GM12878 (cell line): ENCODE measurements around the gene TRIOBP. TPM values are rescaled to one million over a fixed set of nuclear protein-coding genes. Genes with fewer than 3 reads are reported as not detected.

Experiments used
- ATAC-seq: fragments of 200-7000 bp; cut with Tn5 transposase; 3 replicates; pipeline ENCODE4 v1.9.1; 2020; ENCODE audit warnings: mild to moderate bottlenecking, moderate library complexity
- BruUV-seq: library from RNA; stranded (reverse); fragments of 400-500 nt; replicated peaks from 2 replicates; lab custom pipeline; 2021; lab: Mats Ljungman, UMichigan
- CTCF ChIA-PET: fragments of 300-600 bp; sonication (Branson Sonifier 250); formaldehyde crosslinking; extraction: SDS; loops from one replicate; lab custom pipeline; 2021; ENCODE audit warnings: inconsistent platforms; lab: Yijun Ruan, JAX
- POLR2A ChIA-PET: fragments of 350-600 bp; formaldehyde crosslinking; extraction: SDS; loops from one replicate; lab custom pipeline; 2021; ENCODE audit warnings: inconsistent platforms; lab: Charles Lee
- RAD21 ChIA-PET: fragments of 300-600 bp; sonication (Branson Sonifier 250); formaldehyde crosslinking; loops from one replicate; lab custom pipeline; 2023; ENCODE audit warnings: antibody characterized with exemption; ENCODE audit not compliant: unreplicated experiment; lab: Charles Lee
- SMC1A ChIA-PET: fragments of 300-600 bp; sonication (Branson Sonifier 250); formaldehyde crosslinking; loops from one replicate; lab custom pipeline; 2023; ENCODE audit not compliant: unreplicated experiment, uncharacterized antibody; lab: Charles Lee
- DNase-seq: peaks from one replicate; pipeline ENCODE4 v3.0.0-alpha.2; 2011; ENCODE audit warnings: low read depth, low spot score
- FAIRE-seq: peaks from 3 replicates; lab custom pipeline; 2011; peaks lifted over from hg19 to GRCh38; lab: Jason Lieb, UNC
- H2AFZ ChIP-seq: 2 replicates; pipeline ENCODE4 v1.6.0; 2011; ENCODE audit warnings: low read depth, low read length, control low read depth; ENCODE audit not compliant: control insufficient read depth
- H3K27ac ChIP-seq: 2 replicates; pipeline ENCODE4 v1.5.1; 2011; ENCODE audit warnings: control low read depth; ENCODE audit not compliant: control insufficient read depth, insufficient read depth
- H3K27me3 ChIP-seq, 2 experiments: replicated peaks in 1 of 2; 2 replicates each; pipeline versions ENCODE4 v1.6.0 to v1.6.1; 2011; ENCODE audit warnings: low read length in 1 of 2; ENCODE audit not compliant: control insufficient read depth in 2 of 2, insufficient read depth in 2 of 2
- H3K36me3 ChIP-seq, 2 experiments: 2 replicates each; pipeline ENCODE4 v1.5.1; 2011; ENCODE audit warnings: low read length in 1 of 2; ENCODE audit not compliant: control insufficient read depth in 2 of 2, insufficient read depth in 2 of 2
- H3K4me1 ChIP-seq: 2 replicates; pipeline ENCODE4 v1.6.1; 2011; ENCODE audit warnings: mild to moderate bottlenecking, low read length, moderate library complexity, mixed read lengths; ENCODE audit not compliant: control insufficient read depth, insufficient read depth
- H3K4me2 ChIP-seq: 2 replicates; pipeline ENCODE4 v1.6.0; 2011; ENCODE audit warnings: control low read depth; ENCODE audit not compliant: control insufficient read depth, insufficient read depth
- H3K4me3 ChIP-seq: fragments of 200-600 bp; sonication (generic); 2 replicates; pipeline ENCODE4 v1.5.1; 2016
- H3K79me2 ChIP-seq: 2 replicates; pipeline ENCODE4 v1.6.0; 2011; ENCODE audit warnings: low read length; ENCODE audit not compliant: control insufficient read depth, insufficient read depth
- H3K9ac ChIP-seq: 2 replicates; pipeline ENCODE4 v1.8.0; 2011; ENCODE audit warnings: low read length, control low read depth, mixed read lengths; ENCODE audit not compliant: control insufficient read depth, insufficient read depth
- H3K9me3 ChIP-seq: replicated peaks from 3 replicates; pipeline ENCODE4 v1.5.1; 2011; ENCODE audit warnings: mild to moderate bottlenecking, low read length; ENCODE audit not compliant: control insufficient read depth, insufficient read depth
- H4K20me1 ChIP-seq: 2 replicates; pipeline ENCODE4 v1.6.0; 2011; ENCODE audit not compliant: control insufficient read depth, insufficient read depth
- ATF2 ChIP-seq: IDR thresholded peaks from 2 replicates; pipeline ENCODE4 v1.6.1; 2012; ENCODE audit warnings: low read length, inconsistent platforms
- IKZF2 ChIP-seq, 2 experiments: fragments of 450-650 bp; IDR thresholded peaks; 2 replicates each; pipeline ENCODE4 v1.6.1; 2017; ENCODE audit warnings: mild to moderate bottlenecking in 2 of 2, moderate library complexity in 2 of 2
- JUNB ChIP-seq: IDR thresholded peaks from 2 replicates; pipeline ENCODE4 v1.6.1; 2016; ENCODE audit warnings: antibody characterized with exemption, mild to moderate bottlenecking
- MTA3 ChIP-seq: IDR thresholded peaks from 2 replicates; pipeline ENCODE4 v1.6.1; 2012; ENCODE audit warnings: low read length, inconsistent platforms, borderline replicate concordance
- NFIC ChIP-seq: IDR thresholded peaks from 2 replicates; pipeline ENCODE4 v1.6.1; 2012; ENCODE audit warnings: low read depth, mild to moderate bottlenecking, inconsistent platforms, low read length, moderate library complexity
- NFYA ChIP-seq: IDR thresholded peaks from 2 replicates; pipeline ENCODE4 v1.6.1; 2011; ENCODE audit warnings: low read depth, mild to moderate bottlenecking, low read length, improper control_type of control experiment, borderline replicate concordance
- NFYB ChIP-seq: IDR thresholded peaks from 2 replicates; pipeline ENCODE4 v1.6.1; 2011; ENCODE audit warnings: low read depth, mild to moderate bottlenecking, low read length, improper control_type of control experiment, moderate library complexity; ENCODE audit not compliant: insufficient read depth
- POLR2A ChIP-seq: IDR thresholded peaks from 2 replicates; pipeline ENCODE4 v1.6.1; 2011; ENCODE audit warnings: low read depth, mild to moderate bottlenecking, low read length
- POLR2AphosphoS5 ChIP-seq: IDR thresholded peaks from 2 replicates; pipeline ENCODE4 v1.6.1; 2011; ENCODE audit warnings: mild to moderate bottlenecking, low read length, inconsistent platforms
- RBBP5 ChIP-seq: fragments of 200-600 bp; sonication (generic); conservative IDR thresholded peaks from 2 replicates; pipeline ENCODE4 v1.6.1; 2016
- STAT3 ChIP-seq: IDR thresholded peaks from 2 replicates; pipeline ENCODE4 v1.6.1; 2011; ENCODE audit warnings: low read depth, low read length, improper control_type of control experiment
- TBL1XR1 ChIP-seq: IDR thresholded peaks from 2 replicates; pipeline ENCODE4 v1.6.1; 2012; ENCODE audit warnings: low read depth, low read length, improper control_type of control experiment
- ZNF24 ChIP-seq: fragments of 450-650 bp; IDR thresholded peaks from 2 replicates; pipeline ENCODE4 v1.6.1; 2017; ENCODE audit warnings: antibody characterized with exemption, mild to moderate bottlenecking
- WGBS: methylation state at CpG from one replicate; pipeline ENCODE4 v1.1.6; 2016; ENCODE audit warnings: low lambda C conversion rate; ENCODE audit not compliant: insufficient replicate concordance, insufficient coverage; ENCODE audit errors: missing lambda C conversion rate; 5-methylcytosine and 5-hydroxymethylcytosine counted together
- in situ Hi-C: fragments of 300-500 bp; cut with MboI; formaldehyde crosslinking; loops from 9 replicates; pipeline ENCODE4 v1.14.3; 2018; ENCODE audit warnings: mixed read lengths
- intact Hi-C: fragments of 100-400 bp; cut with micrococcal nuclease; formaldehyde crosslinking; loops from one replicate; pipeline ENCODE4 v1.14.2; 2022; ENCODE audit not compliant: unreplicated experiment
- polyA plus RNA-seq, 11 experiments: library from polyadenylated mRNA; depleted of rRNA in 4 of 11; unstranded in 6 of 11; stranded (reverse) in 5 of 11; fragments of >200 nt; fragmentation: Nextera tagmentation in 4 of 11; fragmentation: Illumina TruSeq in 1 of 11; extraction: Ambion mirVana in 4 of 11; extraction: Trizol in 1 of 11; gene quantifications; 1 replicate in 1 of 11; 2 replicates in 10 of 11; pipeline versions ENCODE4 v1.2.1 to v1.2.3, GENCODE V29; 2011 to 2016; ENCODE audit warnings: inconsistent platforms in 2 of 11, missing spikeins in 2 of 11, low read depth in 1 of 11
- total RNA-seq, 4 experiments: library from RNA; depleted of rRNA in 3 of 4; stranded (reverse); fragments of >200 nt in 3 of 4; fragmentation: Illumina TruSeq in 1 of 4; extraction: Trizol in 1 of 4; gene quantifications; 2 replicates each; pipeline versions ENCODE4 v1.2.1 to v1.2.3, GENCODE V29; 2013 to 2021

TRIOBP gene
- total and polyA plus RNA-seq, 10 of the 15 experiments (the other 5 are each of a cell fraction or from before 2014, with no cell fraction given): 0.21 to 23.6 (median 11.9) TPM

- no TSS peak for BruUV-seq
- H3K27me3 ChIP-seq: no peaks in the 10 kb centered on the region
- peaks cover 51% of the 10 kb centered on the region for H3K79me2 ChIP-seq
- H3K4me2 ChIP-seq: peak overlapping the region; percentile 96
- no peak for DNase-seq
- no peak overlapping the region for H3K27ac ChIP-seq
- no peak overlapping the region for H2AFZ ChIP-seq
- peaks cover 12% of the 10 kb centered on the region for H3K4me1 ChIP-seq
- 0% methylated on average over 2 of the region's 2 CpGs for WGBS
- TF ChIP-seq IKZF2 (IDR thresholded peaks at IDR 0.05) (no peak), STAT3 (no peak), TBL1XR1 (no peak), MTA3 (no peak), NFIC (no peak), JUNB (no peak), POLR2AphosphoS5 (no peak), NFYA (no peak), POLR2A (no peak), NFYB (no peak), ZNF24 (no peak), ATF2 (no peak), RBBP5 (no peak)
- ChIA-PET SMC1A (interaction anchor here (1.0 to 7.9 kb wide), 10 partner anchors 11 to 203 kb away, joined by 3 to 157 read pairs (median 21); partner anchors contain the start of genes GCAT, GGA1, LGALS1 and NOL12), POLR2A (interaction anchor here (1.0 to 9.6 kb wide), 7 partner anchors 9 to 54 kb away, joined by 3 to 209 read pairs (median 6); partner anchors contain the start of genes LGALS1 and NOL12), RAD21 (interaction anchor here (1.2 to 9.1 kb wide), 13 partner anchors 11 to 293 kb away, joined by 3 to 173 read pairs (median 9); partner anchors contain the start of genes ANKRD54, C22orf23, GCAT and GGA1), CTCF (interaction anchor here (0.8 to 11.7 kb wide), 16 partner anchors 15 to 293 kb away, joined by 3 to 414 read pairs (median 6); partner anchors contain the start of genes C22orf23, GGA1, LGALS1 and NOL12)
- ATAC-seq: no peak
- H4K20me1 ChIP-seq: no peaks in the 10 kb centered on the region
- H3K9me3 ChIP-seq: no peaks in the 10 kb centered on the region
- FAIRE-seq: no peak
- intact Hi-C loops (loop anchor here (1.0 to 2.0 kb wide), 2 partner anchors 21 to 202 kb away; no protein-coding TSS in a partner anchor), in situ Hi-C loops (no loop called here)
- H3K9ac ChIP-seq: peak overlapping the region; percentile 70
- peaks cover 0 to 7% of the 10 kb centered on the region in 2 experiments; a peak in 2 of 4 replicates for H3K36me3 ChIP-seq
- H3K4me3 ChIP-seq: peak overlapping the region; percentile 82
These were observed 36.2 kb upstream of the TRIOBP start for GRCh38 chr22:37660709-37661045.
